AG04450 (cell line): ENCODE measurements around the gene PKP3. TPM values are rescaled to one million over a fixed set of nuclear protein-coding genes. Genes with fewer than 3 reads are reported as not detected.
A peak's percentile ranks its signal among the peaks of the same experiment; 100 is the strongest.

Source experiments
- CTCF ChIA-PET: fragments of 300-600, 350-600 bp; formaldehyde crosslinking; extraction: SDS; loops from one replicate; lab custom pipeline; 2022; ENCODE audit warnings: antibody characterized with exemption, inconsistent platforms; lab: Charles Lee
- POLR2A ChIA-PET: fragments of 350-600 bp; formaldehyde crosslinking; extraction: SDS; loops from one replicate; lab custom pipeline; 2021; ENCODE audit warnings: antibody characterized with exemption, inconsistent platforms; lab: Yijun Ruan, JAX
- DNase-seq: peaks from one replicate; pipeline ENCODE4 v3.0.0-alpha.2; 2011; ENCODE audit warnings: low read depth, low spot score
- H3K27ac ChIP-seq: one replicate; pipeline ENCODE4 v1.5.1; 2012; ENCODE audit warnings: low read depth, low read length, control low read depth
- H3K27me3 ChIP-seq: one replicate; pipeline ENCODE4 v1.6.0; 2012; ENCODE audit warnings: low read length; ENCODE audit not compliant: control insufficient read depth, insufficient read depth
- H3K4me3 ChIP-seq: 2 replicates; pipeline ENCODE4 v1.5.1; 2011; ENCODE audit warnings: mild to moderate bottlenecking, low read depth, low read length, control low read depth
- H3K9me3 ChIP-seq: 2 replicates; pipeline ENCODE4 v1.5.1; 2012; ENCODE audit warnings: low read length; ENCODE audit not compliant: control insufficient read depth, insufficient read depth
- CTCF ChIP-seq: IDR thresholded peaks from 2 replicates; pipeline ENCODE4 v1.5.1; 2011; ENCODE audit warnings: low read depth, low read length, control low read depth, inconsistent platforms
- polyA plus RNA-seq: library from polyadenylated mRNA; depleted of rRNA; stranded (reverse); fragments of >200 nt; gene quantifications from 2 replicates; pipeline ENCODE4 v1.2.3, GENCODE V29; 2011

PKP3 gene
- polyA plus RNA-seq, 1 experiment, result 0.55 TPM

- Histone ChIP-seq H3K27me3 (no peaks in the 10 kb centered on the region), H3K27ac (no peak overlapping the region), H3K4me3 (no peak overlapping the region), H3K9me3 (peaks cover 16% of the 10 kb centered on the region)
- ChIA-PET CTCF (interaction anchor here (0.6 kb wide), 1 partner anchor 99 kb away, joined by 7 read pairs; no protein-coding TSS in a partner anchor), POLR2A (no interaction called here)
- no peak for DNase-seq
- no peak for TF ChIP-seq CTCF
These were observed 9.9 kb downstream of the PKP3 start for GRCh38 chr11:403761-404431.

DNA sequence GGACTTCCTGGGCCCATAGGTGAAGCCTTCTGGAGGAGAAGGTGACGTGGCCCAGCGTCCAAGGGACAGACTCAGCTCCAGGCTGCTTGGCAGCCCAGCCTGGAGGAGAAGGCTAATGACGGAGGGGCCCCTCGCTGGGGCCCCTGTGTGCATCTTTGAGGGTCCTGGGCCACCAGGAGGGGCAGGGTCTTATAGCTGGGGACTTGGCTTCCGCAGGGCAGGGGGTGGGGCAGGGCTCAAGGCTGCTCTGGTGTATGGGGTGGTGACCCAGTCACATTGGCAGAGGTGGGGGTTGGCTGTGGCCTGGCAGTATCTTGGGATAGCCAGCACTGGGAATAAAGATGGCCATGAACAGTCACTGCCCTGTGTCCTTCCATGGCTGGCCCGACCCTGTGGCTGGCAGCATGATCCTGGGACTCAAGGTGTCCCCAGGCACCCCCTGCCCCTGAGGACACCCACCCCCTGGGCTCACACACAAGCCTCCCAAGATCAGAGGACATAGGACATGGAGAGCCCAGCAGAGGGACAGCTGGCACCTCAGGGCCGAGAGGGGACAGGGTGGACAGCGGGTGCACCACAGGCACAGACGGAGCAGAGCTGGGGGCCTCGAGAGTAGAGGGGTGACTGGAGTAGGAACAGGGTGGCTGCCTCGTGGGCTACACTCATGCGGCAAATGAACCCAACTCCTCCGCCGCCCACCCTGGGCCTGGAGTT is 10.7 kb downstream of the PKP3 start:
- no peak overlapping the region for H3K4me3 ChIP-seq
- ChIA-PET POLR2A (interaction anchor here (0.6 kb wide), 1 partner anchor 44 kb away, joined by 8 read pairs; no protein-coding TSS in a partner anchor), CTCF (interaction anchor here (0.9 kb wide), 1 partner anchor 43 kb away, joined by 3 read pairs; no protein-coding TSS in a partner anchor)

GRCh38 chr11:405323-405953 is 11.4 kb downstream of the PKP3 start:
- ChIA-PET CTCF (interaction anchor here (0.9 to 2.1 kb wide), 2 partner anchors 42 to 43 kb away, joined by 3 to 18 read pairs; no protein-coding TSS in a partner anchor), POLR2A (no interaction called here)
- peaks cover 4% of the 10 kb centered on the region; the same call in 1 of the 2 replicates for H3K9me3 ChIP-seq
- H3K4me3 ChIP-seq, result no peak overlapping the region
- TF ChIP-seq CTCF, result no peak
- no peak overlapping the region for H3K27ac ChIP-seq
- DNase-seq, result no peak
- no peaks in the 10 kb centered on the region for H3K27me3 ChIP-seq

More for the DNA sequence above, 10.7 kb downstream of the PKP3 start:
- peaks cover 11% of the 10 kb centered on the region for H3K9me3 ChIP-seq
- no peak for DNase-seq
- no peaks in the 10 kb centered on the region for H3K27me3 ChIP-seq
- TF ChIP-seq CTCF, result no peak
- no peak overlapping the region for H3K27ac ChIP-seq

- peak overlapping the region; percentile 68 for H3K4me3 ChIP-seq
- no peak for DNase-seq
- POLR2A ChIA-PET, result interaction anchor here (0.5 to 1.3 kb wide), 4 partner anchors 10 to 199 kb away, joined by 3 to 4 read pairs (median 3); partner anchors contain the start of gene BET1L
- CTCF ChIA-PET, result interaction anchor here (1.0 to 2.1 kb wide), 2 partner anchors 42 to 43 kb away, joined by 3 to 18 read pairs; no protein-coding TSS in a partner anchor
- H3K9me3 ChIP-seq, result peaks cover 4% of the 10 kb centered on the region; the same call in 1 of the 2 replicates
- H3K27ac ChIP-seq, result no peak overlapping the region
- H3K27me3 ChIP-seq, result no peaks in the 10 kb centered on the region
- no peak for TF ChIP-seq CTCF
These were observed 12.2 kb downstream of the PKP3 start for GRCh38 chr11:405954-406795.
